RWPE1 (cell line): ENCODE data around the gene BNC1.

Experiments
- CTCF ChIA-PET: fragments of 350-600 bp; sonication (Branson Sonifier 250); formaldehyde crosslinking; extraction: SDS; loops from one replicate; lab custom pipeline; 2021; lab: Yijun Ruan, JAX
- POLR2A ChIA-PET: fragments of 400-600 bp; formaldehyde crosslinking; extraction: SDS; loops from one replicate; lab custom pipeline; 2020; ENCODE audit warnings: antibody characterized with exemption; ENCODE audit not compliant: low non-redundant PET; lab: Yijun Ruan, JAX
- DNase-seq: peaks from one replicate; pipeline ENCODE4 v3.0.0; 2012; ENCODE audit warnings: low spot score
- H3K27ac ChIP-seq: fragments of 450-650 bp; 2 replicates; pipeline ENCODE4 v1.5.1; 2017
- CTCF ChIP-seq: fragments of 450-650 bp; conservative IDR thresholded peaks from 2 replicates; pipeline ENCODE4 v1.5.1; 2017; ENCODE audit warnings: low read depth, mild to moderate bottlenecking

The BNC1 gene

GRCh38 chr15:83215306-83215705 is 69.2 kb downstream of the BNC1 start:
- DNase-seq: no peak
- CTCF ChIA-PET: no interaction called here
- POLR2A ChIA-PET: no interaction called here
- no peak overlapping the region for H3K27ac ChIP-seq
- TF ChIP-seq CTCF: no peak

GRCh38 chr15:83210619-83211018 is 73.8 kb downstream of the BNC1 start:
- CTCF ChIA-PET: interaction anchor here (0.6 kb wide), 1 partner anchor 26 kb away, joined by 3 read pairs; no protein-coding TSS in a partner anchor
- POLR2A ChIA-PET: no interaction called here
- peak; percentile 71 for DNase-seq
- no peak overlapping the region for H3K27ac ChIP-seq
- TF ChIP-seq CTCF: no peak

GRCh38 chr15:83209333-83209732 is 75.1 kb downstream of the BNC1 start:
- ChIA-PET POLR2A (no interaction called here), CTCF (no interaction called here)
- no peak overlapping the region for H3K27ac ChIP-seq
- DNase-seq: no peak
- no peak for TF ChIP-seq CTCF

GRCh38 chr15:83208367-83208661 is 76.2 kb downstream of the BNC1 start:
- TF ChIP-seq CTCF: no peak; the same call in 1 of the 2 replicates
- ChIA-PET CTCF (interaction anchor here (0.6 kb wide), 4 partner anchors 9 to 668 kb away, joined by 3 to 4 read pairs (median 3); partner anchors contain the start of genes RPS17 and SH3GL3), POLR2A (interaction anchor here (0.6 to 1.5 kb wide), 2 partner anchors 30 to 141 kb away, joined by 3 to 6 read pairs; partner anchors contain the start of gene BTBD1)
- no peak for DNase-seq
- H3K27ac ChIP-seq: peak overlapping the region; percentile 89

- TF ChIP-seq CTCF: no peak
- H3K27ac ChIP-seq: peak within 1 kb of the TSS; percentile 89
- ChIA-PET POLR2A (interaction anchor here (0.6 to 1.5 kb wide), 2 partner anchors 31 to 141 kb away, joined by 3 to 6 read pairs; partner anchors contain the start of gene BTBD1), CTCF (interaction anchor here (0.6 kb wide), 3 partner anchors 8 to 668 kb away, joined by 3 read pairs; partner anchors contain the start of genes RPS17 and SH3GL3)
- peak; percentile 73 for DNase-seq
Measured at GRCh38 chr15:83207660-83208366, 76.7 kb downstream of the BNC1 start, which contains the start of gene HDGFL3. HDGFL3 (minus strand) TSS chr15:83207823; CDS start chr15:83207414, 409 bp downstream.

- DNase-seq: peak; percentile 50
- H3K27ac ChIP-seq: peak overlapping the region; percentile 89
- no peak; the same call in 1 of the 2 replicates for TF ChIP-seq CTCF
- POLR2A ChIA-PET: interaction anchor here (1.5 kb wide), 1 partner anchor 140 kb away, joined by 6 read pairs; the partner anchor contains the start of gene BTBD1
- CTCF ChIA-PET: no interaction called here
Measured at GRCh38 chr15:83207009-83207659, 77.3 kb downstream of the BNC1 start.
